SK-N-MC (cell line): ENCODE results near the gene ZBTB20.

Source experiments
- DNase-seq: peaks from one replicate; pipeline ENCODE4 v3.0.0-alpha.2; 2011; ENCODE audit warnings: low read depth, low spot score
- H3K27ac ChIP-seq: fragments of 200-600 bp; sonication (generic); 2 replicates; pipeline ENCODE4 v1.5.1; 2016; ENCODE audit warnings: mixed run types
- H3K36me3 ChIP-seq: fragments of 200-600 bp; sonication (generic); 2 replicates; pipeline ENCODE4 v1.6.1; 2017; ENCODE audit warnings: antibody characterized with exemption, low read length, mixed read lengths; ENCODE audit not compliant: insufficient read depth
- H3K4me3 ChIP-seq: fragments of 200-600 bp; sonication (generic); 2 replicates; pipeline ENCODE4 v1.5.1; 2016
- H3K9ac ChIP-seq: fragments of 200-600 bp; sonication (generic); 2 replicates; pipeline ENCODE4 v1.8.0; 2017; ENCODE audit warnings: mixed run types, mixed read lengths; ENCODE audit not compliant: insufficient read length
- H3K9me3 ChIP-seq: fragments of 200-600 bp; sonication (generic); 2 replicates; pipeline ENCODE4 v1.6.1; 2017; ENCODE audit warnings: low read depth, mild to moderate bottlenecking, antibody characterized with exemption, low read length, moderate library complexity, mixed read lengths
- EZH2 ChIP-seq: fragments of 200-600 bp; sonication (generic); IDR thresholded peaks from one replicate; pipeline ENCODE4 v1.6.1; 2017; ENCODE audit warnings: antibody characterized with exemption
- FOXP2 ChIP-seq: optimal IDR thresholded peaks from 2 replicates; pipeline ENCODE3; 2011; ENCODE audit warnings: mild to moderate bottlenecking, moderate library complexity; ENCODE audit not compliant: insufficient read depth; ENCODE audit errors: extremely low read length, control extremely low read depth
- POLR2AphosphoS5 ChIP-seq: IDR thresholded peaks from 2 replicates; pipeline ENCODE4 v1.6.1; 2012; ENCODE audit warnings: mild to moderate bottlenecking, low read depth, low read length, borderline replicate concordance

The ZBTB20 gene

DNA sequence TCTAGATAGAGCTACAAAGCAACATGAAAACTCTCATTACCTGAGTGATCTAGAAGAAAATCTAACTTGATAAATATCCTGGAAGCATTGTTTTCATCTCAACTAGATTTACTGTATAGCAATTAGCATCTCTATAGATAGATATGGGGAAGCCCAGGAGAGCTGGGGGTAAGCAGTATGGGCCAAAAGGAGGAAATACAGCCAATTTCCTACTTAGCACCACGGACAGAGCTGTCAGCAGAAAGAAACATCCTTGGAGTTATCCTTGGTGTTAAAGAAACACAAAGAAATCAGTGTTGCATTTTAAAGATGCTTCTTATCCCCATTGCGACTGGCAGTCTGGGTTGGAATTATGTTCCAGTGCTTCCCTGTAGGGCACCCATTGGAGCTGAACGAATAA lies 727.0 kb downstream of the ZBTB20 start:
- TF ChIP-seq POLR2AphosphoS5 = no peak
- no peak for TF ChIP-seq EZH2
- TF ChIP-seq FOXP2 = no peak
- H3K36me3 ChIP-seq = no peaks in the 10 kb centered on the region
- no peak overlapping the region for H3K4me3 ChIP-seq
- H3K27ac ChIP-seq = no peak overlapping the region
- no peak for DNase-seq
- no peak overlapping the region for H3K9ac ChIP-seq
- no peaks in the 10 kb centered on the region for H3K9me3 ChIP-seq

DNA sequence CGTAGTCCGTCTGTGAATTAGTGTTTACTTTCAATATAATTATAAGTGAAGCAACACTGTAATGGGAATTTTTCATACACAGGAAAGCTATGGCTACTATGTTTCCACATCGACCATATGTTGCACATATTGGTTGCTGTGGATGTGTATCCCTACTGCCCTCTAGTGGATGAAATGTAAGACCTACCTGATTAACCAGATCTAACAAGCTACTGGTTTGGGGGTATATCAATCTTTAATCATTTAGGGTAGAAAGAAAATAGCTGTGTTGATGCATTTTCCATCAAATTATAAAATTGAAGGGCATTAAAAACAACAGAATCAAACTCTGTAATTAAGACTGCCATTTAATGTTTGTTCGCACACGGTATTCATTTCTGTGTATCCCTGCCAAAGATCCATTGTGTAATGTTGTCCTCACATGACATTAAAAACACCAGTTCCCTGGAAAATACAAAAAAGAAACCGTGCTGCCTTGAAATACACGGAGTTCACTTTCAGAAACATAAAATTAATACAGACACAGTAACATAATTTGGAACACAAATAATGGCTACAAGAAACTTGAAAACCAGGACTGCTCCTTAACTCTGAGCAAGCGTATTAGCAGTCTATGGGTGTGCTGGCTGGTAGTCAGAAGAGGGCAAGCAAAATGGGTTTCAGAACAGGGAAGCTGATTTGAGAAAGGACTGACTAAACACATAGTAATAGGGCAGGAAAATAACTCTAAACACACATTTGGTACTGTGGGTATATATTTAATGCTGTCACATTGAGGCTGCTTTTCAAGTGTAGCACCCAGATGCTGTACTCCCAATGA lies 728.2 kb downstream of the ZBTB20 start:
- Histone ChIP-seq H3K27ac (no peak overlapping the region), H3K36me3 (no peaks in the 10 kb centered on the region), H3K4me3 (no peak overlapping the region), H3K9ac (no peak overlapping the region), H3K9me3 (no peaks in the 10 kb centered on the region)
- TF ChIP-seq POLR2AphosphoS5 (no peak), EZH2 (no peak), FOXP2 (peak; percentile 29)
- DNase-seq = peak; percentile 65

DNA sequence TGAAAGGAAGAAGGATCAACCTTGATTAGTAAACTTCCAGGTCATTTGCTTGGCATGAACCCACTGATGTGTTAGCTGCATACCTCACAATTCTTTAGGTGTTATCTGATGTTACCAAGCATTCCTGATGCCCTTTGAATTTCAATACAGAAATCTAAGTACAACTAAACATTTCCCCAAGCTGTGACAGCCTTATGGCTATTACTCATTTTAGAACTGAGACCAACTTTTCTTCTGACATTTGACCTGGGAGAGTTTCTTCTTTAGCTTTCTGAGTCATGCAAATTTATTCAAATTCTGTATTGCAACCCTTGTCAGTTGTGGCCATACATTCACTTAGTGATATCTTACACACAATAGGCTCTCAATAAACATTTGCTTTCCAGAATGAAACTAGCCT lies 729.0 kb downstream of the ZBTB20 start:
- H3K4me3 ChIP-seq = no peak overlapping the region
- H3K9ac ChIP-seq = no peak overlapping the region
- DNase-seq = no peak
- H3K36me3 ChIP-seq = no peaks in the 10 kb centered on the region
- no peak for TF ChIP-seq EZH2
- TF ChIP-seq POLR2AphosphoS5 = no peak
- TF ChIP-seq FOXP2 = no peak
- H3K9me3 ChIP-seq = no peaks in the 10 kb centered on the region
- no peak overlapping the region for H3K27ac ChIP-seq

DNA sequence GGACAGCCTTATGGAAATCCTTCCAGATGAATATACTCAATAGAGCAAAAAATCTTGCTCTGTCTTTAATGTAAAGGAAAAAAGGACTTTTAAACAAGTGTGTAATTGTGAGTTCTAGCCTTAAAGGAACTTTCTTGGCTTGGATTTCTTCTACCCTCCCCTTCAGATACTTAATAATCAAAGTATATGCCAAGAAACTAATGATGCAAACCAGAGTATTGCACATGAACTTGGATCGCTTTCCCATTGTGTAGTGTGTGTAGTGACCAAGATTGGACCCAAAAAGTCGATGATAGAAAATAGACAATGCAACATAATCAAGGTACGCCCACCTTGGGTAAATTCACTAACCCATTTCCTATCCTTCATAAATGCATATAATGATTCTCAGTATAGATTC lies 729.4 kb downstream of the ZBTB20 start:
- H3K4me3 ChIP-seq = no peak overlapping the region
- H3K9me3 ChIP-seq = no peaks in the 10 kb centered on the region
- no peak for DNase-seq
- no peak overlapping the region for H3K27ac ChIP-seq
- H3K9ac ChIP-seq = no peak overlapping the region
- TF ChIP-seq EZH2 (no peak), FOXP2 (no peak), POLR2AphosphoS5 (no peak)
- no peaks in the 10 kb centered on the region for H3K36me3 ChIP-seq

DNA sequence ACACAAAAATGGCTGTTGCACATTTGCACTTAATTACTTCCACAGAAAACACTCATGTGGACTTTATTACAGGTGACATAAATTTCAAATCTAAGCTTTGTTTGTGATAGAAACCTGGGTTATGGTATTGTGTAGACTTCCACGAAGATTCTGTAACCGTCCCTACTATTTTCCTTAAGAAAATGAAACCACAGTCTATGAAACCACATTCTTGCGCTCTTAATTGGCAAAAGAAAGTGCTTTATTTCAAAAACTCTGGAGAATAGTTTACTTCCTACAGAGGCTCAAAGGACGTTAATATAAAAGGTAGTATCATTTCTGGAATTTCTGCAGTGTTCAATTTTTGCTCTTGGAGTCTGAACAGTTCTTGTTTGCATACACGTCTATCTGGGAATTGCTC lies 729.8 kb downstream of the ZBTB20 start:
- Histone ChIP-seq H3K36me3 (no peaks in the 10 kb centered on the region), H3K4me3 (no peak overlapping the region), H3K9me3 (no peaks in the 10 kb centered on the region), H3K9ac (no peak overlapping the region), H3K27ac (no peak overlapping the region)
- DNase-seq = no peak
- no peak for TF ChIP-seq FOXP2
- no peak for TF ChIP-seq EZH2
- no peak for TF ChIP-seq POLR2AphosphoS5

DNA sequence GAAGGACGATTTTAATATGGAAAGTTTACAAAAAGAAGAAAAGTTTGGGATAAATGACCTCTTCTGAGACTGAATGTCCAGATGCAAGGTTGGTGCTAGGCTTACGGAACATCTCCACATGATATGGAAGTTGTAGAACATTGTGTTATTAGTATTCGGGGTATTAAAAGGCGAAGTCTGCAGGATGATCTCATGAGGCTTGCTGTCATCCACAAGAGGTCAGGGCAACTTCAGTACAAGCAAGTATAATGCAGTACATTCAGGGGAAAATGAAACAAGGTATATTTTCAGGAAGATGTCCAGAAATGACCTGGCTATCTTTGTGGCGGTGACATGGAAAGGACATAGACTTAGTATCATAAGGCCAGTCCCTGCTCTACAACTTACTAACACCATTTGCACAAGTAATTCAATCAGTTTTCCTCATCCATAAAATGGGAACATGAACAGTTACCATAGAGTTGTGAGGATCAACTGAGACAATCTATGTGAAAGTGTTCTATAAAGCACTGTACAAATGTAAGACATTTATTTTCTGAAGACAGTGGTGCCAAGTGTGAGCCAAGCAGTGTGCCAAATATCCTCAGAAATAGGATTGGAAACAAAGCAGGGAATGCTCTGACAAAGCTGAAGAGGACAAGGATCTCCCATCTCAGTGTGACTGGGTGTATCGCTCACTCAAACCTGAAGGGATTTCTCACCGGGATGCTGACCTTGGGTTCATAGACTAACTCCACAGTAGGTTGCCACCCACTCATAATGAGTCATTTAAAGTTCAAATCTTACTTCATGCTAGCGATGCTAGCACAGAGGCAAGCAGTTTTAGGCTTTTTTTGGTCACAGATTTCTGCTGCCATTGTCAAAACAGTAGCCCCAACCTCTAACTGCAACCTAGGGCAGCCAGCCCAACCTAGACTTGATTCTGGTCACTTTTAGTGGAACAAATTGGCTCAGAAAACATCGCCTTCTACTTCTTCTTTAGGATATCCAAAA lies 735.0 kb downstream of the ZBTB20 start:
- DNase-seq = no peak
- TF ChIP-seq EZH2 (no peak), POLR2AphosphoS5 (no peak)
- Histone ChIP-seq H3K9ac (no peak overlapping the region), H3K9me3 (no peaks in the 10 kb centered on the region), H3K4me3 (no peak overlapping the region; the same call in 1 of the 2 replicates), H3K27ac (peak overlapping the region; percentile 39; the same call in 1 of the 2 replicates), H3K36me3 (no peaks in the 10 kb centered on the region)

DNA sequence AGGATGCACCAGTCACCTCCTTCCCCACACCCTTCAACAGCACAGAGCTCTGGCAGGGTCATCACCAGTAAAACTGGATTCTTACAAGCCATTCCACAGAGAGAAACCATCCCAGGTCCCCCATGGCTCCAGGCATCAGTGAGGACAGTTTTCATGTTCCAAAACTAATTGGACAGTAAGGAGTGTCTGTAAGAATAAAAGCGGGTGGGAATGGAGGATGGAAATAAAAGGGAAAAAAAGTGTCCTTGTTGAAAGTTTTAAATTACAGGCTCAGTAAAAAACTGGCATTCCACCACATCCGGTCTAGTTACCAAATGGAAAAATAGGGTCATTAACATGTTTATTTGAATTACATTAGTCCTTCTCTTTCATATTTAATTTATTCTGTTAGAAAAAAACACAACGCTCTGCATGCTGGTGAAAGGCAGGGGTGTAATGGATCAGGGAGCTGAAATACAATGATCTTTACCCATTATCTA lies 735.9 kb downstream of the ZBTB20 start:
- no peaks in the 10 kb centered on the region for H3K36me3 ChIP-seq
- peak overlapping the region; percentile 74; the same call in 1 of the 2 replicates for H3K27ac ChIP-seq
- H3K4me3 ChIP-seq = peak overlapping the region; percentile 58
- H3K9ac ChIP-seq = no peak overlapping the region
- no peaks in the 10 kb centered on the region for H3K9me3 ChIP-seq
- DNase-seq = peak; percentile 71
- peak; percentile 35; the same call in 1 of the 2 replicates for TF ChIP-seq POLR2AphosphoS5
- no peak for TF ChIP-seq EZH2
- no peak for TF ChIP-seq FOXP2
